Thymus (tissue), 11 donors: ENCODE data around the gene DAW1. TPM values are rescaled to one million over a fixed set of nuclear protein-coding genes. Genes with fewer than 3 reads are reported as not detected.
A peak's percentile ranks its signal among the peaks of the same experiment; 100 is the strongest.
"Not testable (repeated sequence)": the region's sequence is repeated elsewhere in the genome, so short reads cannot be mapped to it uniquely, and the experiment has no call there.

Experiments
- DNase-seq, 9 donors: peaks; one replicate each; pipeline ENCODE4 v3.0.0-alpha.2; 2013; ENCODE audit warnings: low spot score in 9 of 9, low read depth in 6 of 9, missing footprints in 1 of 9
- H3K27ac ChIP-seq, 2 donors: one replicate each; pipeline ENCODE4 v1.5.1; 2013; ENCODE audit warnings: control low read depth in 1 of 2, low read depth in 1 of 2, low read length in 1 of 2, mild to moderate bottlenecking in 1 of 2, moderate library complexity in 1 of 2
- H3K27me3 ChIP-seq, 2 donors: one replicate each; pipeline ENCODE4 v1.5.1; 2013; ENCODE audit warnings: low read length in 1 of 2; ENCODE audit not compliant: control insufficient read depth in 2 of 2, insufficient read depth in 1 of 2
- H3K36me3 ChIP-seq, 2 donors: one replicate each; pipeline ENCODE4 v1.5.1; 2013; ENCODE audit warnings: low read length in 1 of 2, mild to moderate bottlenecking in 1 of 2, moderate library complexity in 1 of 2; ENCODE audit not compliant: control insufficient read depth in 2 of 2, insufficient read depth in 2 of 2
- H3K4me1 ChIP-seq, 2 donors: one replicate each; pipeline ENCODE4 v1.5.1; 2013; ENCODE audit warnings: low read length in 2 of 2; ENCODE audit not compliant: control insufficient read depth in 2 of 2, insufficient read depth in 2 of 2
- H3K4me3 ChIP-seq, 2 donors: one replicate each; pipeline ENCODE4 v1.5.1; 2013; ENCODE audit warnings: low read length in 2 of 2, control low read depth in 1 of 2, mild to moderate bottlenecking in 1 of 2
- H3K9me3 ChIP-seq, 2 donors: one replicate each; pipeline ENCODE4 v1.5.1; 2013; ENCODE audit warnings: low read length in 1 of 2, mild to moderate bottlenecking in 1 of 2; ENCODE audit not compliant: control insufficient read depth in 2 of 2, insufficient read depth in 1 of 2
- WGBS: extraction: QIAGEN DNeasy Blood & Tissue Kit; methylation state at CpG from one replicate; pipeline ENCODE4 v1.1.7; 2013; 5-methylcytosine and 5-hydroxymethylcytosine counted together
- polyA plus RNA-seq: library from polyadenylated mRNA; stranded (reverse); fragments of 200-250 nt; gene quantifications from one replicate; pipeline ENCODE4 v1.2.3, GENCODE V29; 2013
- total RNA-seq: library from RNA; stranded (reverse); fragments of 120-200 nt; gene quantifications from one replicate; pipeline ENCODE4 v1.2.4, GENCODE V29; 2013
- donor health status: healthy.

DAW1 gene
- total and polyA plus RNA-seq, 2 donors: 0.28 to 0.34 TPM

- H3K27me3 ChIP-seq: no peaks in the 10 kb centered on the region
- no peak overlapping the region for H3K27ac ChIP-seq
- no peaks in the 10 kb centered on the region for H3K9me3 ChIP-seq
- no peaks in the 10 kb centered on the region for H3K4me1 ChIP-seq
- no peaks in the 10 kb centered on the region for H3K36me3 ChIP-seq
- no peak overlapping the region for H3K4me3 ChIP-seq
- 95% methylated on average over 10 of the region's 10 CpGs for WGBS
- DNase-seq: no peak
These were observed 37.0 kb upstream of the DAW1 start for GRCh38 chr2:227834423-227834822.

GRCh38 chr2:227834916-227835650 is 36.3 kb upstream of the DAW1 start:
- WGBS: 96% methylated on average over 5 of the region's 5 CpGs
- H3K27me3 ChIP-seq: no peaks in the 10 kb centered on the region
- H3K4me3 ChIP-seq: no peak overlapping the region
- no peak overlapping the region for H3K27ac ChIP-seq
- no peaks in the 10 kb centered on the region for H3K36me3 ChIP-seq
- H3K4me1 ChIP-seq: no peaks in the 10 kb centered on the region
- H3K9me3 ChIP-seq: no peaks in the 10 kb centered on the region
- DNase-seq: no peak

GRCh38 chr2:227839339-227840129 is 31.9 kb upstream of the DAW1 start:
- not testable (repeated sequence) for H3K27ac ChIP-seq, H3K36me3 ChIP-seq, H3K9me3 ChIP-seq, H3K4me3 ChIP-seq, DNase-seq, H3K27me3 ChIP-seq, H3K4me1 ChIP-seq
- 71% methylated on average over 7 of the region's 7 CpGs for WGBS

- no peaks in the 10 kb centered on the region for H3K36me3 ChIP-seq
- no peaks in the 10 kb centered on the region for H3K27me3 ChIP-seq
- no peaks in the 10 kb centered on the region for H3K4me1 ChIP-seq
- H3K27ac ChIP-seq: no peak overlapping the region
- 96% methylated on average over 1 of the region's 1 CpG for WGBS
- no peak overlapping the region for H3K4me3 ChIP-seq
- H3K9me3 ChIP-seq: no peaks in the 10 kb centered on the region
- no peak for DNase-seq
These were observed 24.6 kb upstream of the DAW1 start for GRCh38 chr2:227846831-227847230.

- Histone ChIP-seq H3K4me3 (no peak overlapping the region), H3K36me3 (no peaks in the 10 kb centered on the region), H3K9me3 (no peaks in the 10 kb centered on the region), H3K27ac (no peak overlapping the region), H3K27me3 (no peaks in the 10 kb centered on the region), H3K4me1 (no peaks in the 10 kb centered on the region)
- no peak for DNase-seq
- 53% methylated on average over 3 of the region's 3 CpGs for WGBS
These were observed 23.3 kb upstream of the DAW1 start for GRCh38 chr2:227848146-227848545.

- WGBS: 83% methylated on average over 4 of the region's 4 CpGs
- DNase-seq: peak in 1 of 9 donors; percentile 21
These were observed 22.8 kb upstream of the DAW1 start for GRCh38 chr2:227848586-227848985.

GRCh38 chr2:227849906-227850305 is 21.5 kb upstream of the DAW1 start:
- no peak overlapping the region for H3K27ac ChIP-seq
- no peaks in the 10 kb centered on the region for H3K27me3 ChIP-seq
- DNase-seq: no peak
- H3K4me3 ChIP-seq: no peak overlapping the region
- no peaks in the 10 kb centered on the region for H3K4me1 ChIP-seq
- no peaks in the 10 kb centered on the region for H3K36me3 ChIP-seq
- no peaks in the 10 kb centered on the region for H3K9me3 ChIP-seq
- WGBS: 90% methylated on average over 1 of the region's 1 CpG

More at GRCh38 chr2:227848586-227848985, 22.8 kb upstream of the DAW1 start:
- no peaks in the 10 kb centered on the region for H3K36me3 ChIP-seq
- H3K27ac ChIP-seq: no peak overlapping the region
- no peaks in the 10 kb centered on the region for H3K9me3 ChIP-seq
- no peaks in the 10 kb centered on the region for H3K4me1 ChIP-seq
- H3K4me3 ChIP-seq: no peak overlapping the region
- H3K27me3 ChIP-seq: no peaks in the 10 kb centered on the region

GRCh38 chr2:227853204-227853629 is 18.2 kb upstream of the DAW1 start:
- Histone ChIP-seq H3K9me3 (no peaks in the 10 kb centered on the region), H3K27me3 (no peaks in the 10 kb centered on the region), H3K27ac (no peak overlapping the region), H3K4me3 (no peak overlapping the region), H3K4me1 (no peaks in the 10 kb centered on the region), H3K36me3 (no peaks in the 10 kb centered on the region)
- DNase-seq: peak in 1 of 9 donors; percentile 18
- 90% methylated on average over 4 of the region's 4 CpGs for WGBS

GRCh38 chr2:227853765-227854271 is 17.6 kb upstream of the DAW1 start:
- H3K27ac ChIP-seq: peak overlapping the region in 1 of 2 donors; percentile 36

More at GRCh38 chr2:227853765-227854271, 17.6 kb upstream of the DAW1 start:
- H3K4me3 ChIP-seq: no peak overlapping the region
- whole genome bisulfite sequencing: 88% methylated on average over 6 of the region's 6 CpGs
- H3K27me3 ChIP-seq: no peaks in the 10 kb centered on the region
- no peak for DNase-seq
- H3K9me3 ChIP-seq: no peaks in the 10 kb centered on the region
- no peaks in the 10 kb centered on the region for H3K4me1 ChIP-seq
- no peaks in the 10 kb centered on the region for H3K36me3 ChIP-seq
